ENCODE measurements around the gene NCAPD3. TPM values are rescaled to one million over a fixed set of nuclear protein-coding genes. Genes with fewer than 3 reads are reported as not detected.
A peak's percentile ranks its signal among the peaks of the same experiment; 100 is the strongest.

Gene NCAPD3
- total and polyA plus RNA-seq, 12 donors = 6.0 to 25.6 (median 16.7) TPM

DNA sequence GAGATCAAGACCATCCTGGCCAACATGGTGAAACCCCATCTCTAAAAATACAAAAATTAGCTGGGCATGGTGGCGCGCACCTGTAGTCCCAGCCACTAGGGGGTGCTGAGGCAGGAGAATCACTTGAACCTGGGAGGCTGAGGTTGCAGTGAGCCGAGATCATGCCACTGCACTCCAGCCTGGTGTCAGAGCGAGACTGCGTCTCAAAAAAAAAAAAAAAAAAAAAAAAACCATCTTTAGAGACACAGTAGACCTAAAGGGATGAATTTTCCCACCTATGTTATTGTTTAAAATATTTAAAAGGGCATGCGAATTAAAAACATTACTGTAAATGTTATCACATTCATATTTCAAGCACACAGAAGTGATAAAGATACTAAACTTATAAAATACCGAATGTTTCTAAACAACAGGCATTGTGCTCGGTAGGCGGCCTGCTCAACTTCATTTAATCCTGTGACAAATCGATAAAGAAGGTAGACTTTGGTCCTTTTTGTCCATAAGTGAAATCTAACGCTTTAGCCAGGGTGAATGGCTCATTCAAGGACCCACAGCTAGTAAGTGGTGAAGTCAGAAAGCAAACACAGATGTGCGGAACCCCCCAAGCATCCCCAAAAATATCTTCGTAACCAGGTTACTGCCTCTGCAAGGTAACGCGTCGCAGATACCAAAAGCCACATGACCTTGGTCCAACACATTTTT lies 16.1 kb downstream of the NCAPD3 start:
- Histone ChIP-seq H3K4me1 (replicated peaks in 1 of 2) (no peaks in the 10 kb centered on the region), H3K4me3 (no peak overlapping the region), H3K27me3 (no peaks in the 10 kb centered on the region), H3K9me3 (replicated peaks in 1 of 3) (no peaks in the 10 kb centered on the region), H3K27ac (no peak overlapping the region), H3K36me3 (replicated peaks in 1 of 2) (peaks cover 0 to 42% of the 10 kb centered on the region in 2 donors)
- TF ChIP-seq POLR2A (IDR thresholded peaks at IDR 0.05) = no peak
- TF ChIP-seq, protein P1, sequence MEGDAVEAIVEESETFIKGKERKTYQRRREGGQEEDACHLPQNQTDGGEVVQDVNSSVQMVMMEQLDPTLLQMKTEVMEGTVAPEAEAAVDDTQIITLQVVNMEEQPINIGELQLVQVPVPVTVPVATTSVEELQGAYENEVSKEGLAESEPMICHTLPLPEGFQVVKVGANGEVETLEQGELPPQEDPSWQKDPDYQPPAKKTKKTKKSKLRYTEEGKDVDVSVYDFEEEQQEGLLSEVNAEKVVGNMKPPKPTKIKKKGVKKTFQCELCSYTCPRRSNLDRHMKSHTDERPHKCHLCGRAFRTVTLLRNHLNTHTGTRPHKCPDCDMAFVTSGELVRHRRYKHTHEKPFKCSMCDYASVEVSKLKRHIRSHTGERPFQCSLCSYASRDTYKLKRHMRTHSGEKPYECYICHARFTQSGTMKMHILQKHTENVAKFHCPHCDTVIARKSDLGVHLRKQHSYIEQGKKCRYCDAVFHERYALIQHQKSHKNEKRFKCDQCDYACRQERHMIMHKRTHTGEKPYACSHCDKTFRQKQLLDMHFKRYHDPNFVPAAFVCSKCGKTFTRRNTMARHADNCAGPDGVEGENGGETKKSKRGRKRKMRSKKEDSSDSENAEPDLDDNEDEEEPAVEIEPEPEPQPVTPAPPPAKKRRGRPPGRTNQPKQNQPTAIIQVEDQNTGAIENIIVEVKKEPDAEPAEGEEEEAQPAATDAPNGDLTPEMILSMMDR (IDR thresholded peaks at IDR 0.05) = peak; percentile 57 to 72 (median 68)
- intact Hi-C loops (cut with DNase I) = no loop called here
- peak; percentile 22 to 74 (median 48) for DNase-seq
- 85 to 88% (median 86%) methylated on average over 16 of the region's 16 CpGs for WGBS, 4 donors

DNA sequence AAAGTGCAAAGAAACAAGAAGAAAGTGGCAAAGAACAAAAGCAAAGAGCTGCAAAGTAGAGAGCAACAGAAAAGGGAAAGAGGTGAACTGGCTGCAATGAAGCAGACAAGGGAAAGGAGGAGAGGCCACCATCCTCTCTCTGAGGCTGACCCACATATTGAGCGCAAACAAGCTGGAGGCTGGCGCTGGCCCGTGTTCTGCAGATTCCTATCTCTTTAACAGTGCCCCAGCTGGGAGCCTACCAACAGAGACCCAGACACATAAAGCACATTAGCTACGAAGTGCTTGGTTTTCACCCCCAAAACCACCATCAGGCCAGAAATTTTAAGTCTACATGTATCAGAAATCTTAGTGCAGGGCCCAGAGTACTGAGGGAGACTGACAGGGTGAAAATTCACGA lies 17.6 kb downstream of the NCAPD3 start:
- no peak for TF ChIP-seq POLR2A (IDR thresholded peaks at IDR 0.05)
- TF ChIP-seq, protein P1 (IDR thresholded peaks at IDR 0.05) = no peak
- H3K27ac ChIP-seq = no peak overlapping the region
- H3K36me3 ChIP-seq (replicated peaks in 1 of 2) = peaks cover 0 to 53% of the 10 kb centered on the region in 2 donors
- H3K4me1 ChIP-seq (replicated peaks in 1 of 2) = no peaks in the 10 kb centered on the region
- peak in 1 of 7 donors; percentile 72 for DNase-seq
- H3K27me3 ChIP-seq = no peaks in the 10 kb centered on the region
- WGBS, 4 donors = 75 to 94% (median 88%) methylated on average over 5 of the region's 5 CpGs
- no peak overlapping the region for H3K4me3 ChIP-seq
- H3K9me3 ChIP-seq (replicated peaks in 1 of 3) = no peaks in the 10 kb centered on the region
- intact Hi-C loops (cut with DNase I) = no loop called here

DNA sequence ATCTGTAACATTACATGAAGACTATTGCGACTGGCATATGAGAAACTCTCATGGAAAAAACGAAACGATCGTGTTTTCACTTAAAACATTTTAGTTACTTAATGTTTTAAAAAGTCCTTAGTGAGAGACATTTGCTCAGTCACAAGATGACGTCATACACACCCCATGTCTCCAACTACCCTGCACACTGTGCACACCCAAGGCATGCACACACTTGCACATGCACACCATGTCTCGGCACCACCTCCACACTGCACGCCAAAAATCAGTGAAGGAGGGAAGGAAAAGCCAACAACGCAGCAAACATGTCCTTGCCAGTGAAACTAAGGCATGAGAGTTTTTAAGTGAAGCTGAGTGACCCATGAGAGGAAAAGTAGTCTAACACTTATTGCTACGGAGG lies 18.0 kb downstream of the NCAPD3 start:
- Histone ChIP-seq H3K27ac (no peak overlapping the region), H3K4me3 (no peak overlapping the region), H3K27me3 (no peaks in the 10 kb centered on the region), H3K9me3 (replicated peaks in 1 of 3) (no peaks in the 10 kb centered on the region), H3K4me1 (replicated peaks in 1 of 2) (no peaks in the 10 kb centered on the region), H3K36me3 (replicated peaks in 1 of 2) (peaks cover 0 to 53% of the 10 kb centered on the region in 2 donors)
- WGBS, 4 donors = 94 to 97% (median 95%) methylated on average over 9 of the region's 9 CpGs
- DNase-seq = no peak
- intact Hi-C loops (cut with DNase I) = no loop called here
- TF ChIP-seq, protein P1 (IDR thresholded peaks at IDR 0.05) = no peak
- TF ChIP-seq POLR2A (IDR thresholded peaks at IDR 0.05) = no peak

DNA sequence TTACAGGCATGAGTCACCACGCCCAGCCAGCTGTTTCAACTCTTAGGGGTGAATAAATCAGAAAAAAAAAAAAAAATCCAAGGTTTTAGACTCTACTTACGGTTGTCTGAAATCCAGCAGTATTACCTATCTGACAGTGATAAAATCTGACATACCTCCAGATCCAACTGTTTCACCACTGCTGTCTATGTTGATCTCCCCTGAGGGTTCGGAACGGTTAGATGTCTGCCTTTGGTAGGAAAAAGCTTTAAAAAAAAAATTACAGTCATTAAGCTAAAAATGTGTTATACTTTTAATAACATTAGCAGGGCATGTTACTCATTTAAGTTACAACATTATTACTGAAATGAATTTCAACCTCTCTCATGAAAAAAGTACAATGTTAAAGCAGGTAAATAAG lies 21.1 kb downstream of the NCAPD3 start:
- no peak for DNase-seq
- 94 to 98% (median 96%) methylated on average over 4 of the region's 4 CpGs for WGBS, 4 donors
- no peaks in the 10 kb centered on the region for H3K4me1 ChIP-seq (replicated peaks in 1 of 2)
- no peak overlapping the region for H3K4me3 ChIP-seq
- H3K9me3 ChIP-seq (replicated peaks in 1 of 3) = no peaks in the 10 kb centered on the region
- peaks cover 0 to 39% of the 10 kb centered on the region in 2 donors for H3K36me3 ChIP-seq (replicated peaks in 1 of 2)
- H3K27me3 ChIP-seq = no peaks in the 10 kb centered on the region
- TF ChIP-seq POLR2A (IDR thresholded peaks at IDR 0.05) = no peak
- TF ChIP-seq, protein P1 (IDR thresholded peaks at IDR 0.05) = no peak
- intact Hi-C loops (cut with DNase I) = no loop called here
- H3K27ac ChIP-seq = no peak overlapping the region

Measured in adrenal gland (tissue), 12 donors.